GM12872 (cell line): ENCODE results near the gene HDLBP.

Experiments used
- CTCF ChIP-seq: IDR thresholded peaks from 3 replicates; pipeline ENCODE4 v1.5.1; 2011; ENCODE audit warnings: low read depth, mild to moderate bottlenecking, low read length, moderate library complexity; ENCODE audit not compliant: insufficient read depth

Gene HDLBP

GRCh38 chr2:241309684-241310117, 5.8 kb downstream of the HDLBP start:
- no peak for TF ChIP-seq CTCF

GRCh38 chr2:241308832-241309500, 6.5 kb downstream of the HDLBP start:
- TF ChIP-seq CTCF = no peak

GRCh38 chr2:241308267-241308666, 7.2 kb downstream of the HDLBP start:
- no peak for TF ChIP-seq CTCF

- TF ChIP-seq CTCF = no peak
These were observed 8.4 kb downstream of the HDLBP start for GRCh38 chr2:241307055-241307454.

- TF ChIP-seq CTCF = no peak
These were observed 11.3 kb downstream of the HDLBP start for GRCh38 chr2:241304039-241304670.

GRCh38 chr2:241302759-241303651, 12.5 kb downstream of the HDLBP start:
- no peak for TF ChIP-seq CTCF

- no peak for TF ChIP-seq CTCF
These were observed 13.4 kb downstream of the HDLBP start for GRCh38 chr2:241302083-241302482.
